Vagina (tissue), 2 donors: ENCODE results near the gene TCF7L1. TPM values are rescaled to one million over a fixed set of nuclear protein-coding genes. Genes with fewer than 3 reads are reported as not detected.
"Not testable (repeated sequence)": the region's sequence is repeated elsewhere in the genome, so short reads cannot be mapped to it uniquely, and the experiment has no call there.

Experiments used
- DNase-seq, 2 donors: peaks; one replicate each; pipeline ENCODE4 v3.0.0-alpha.2; 2017; ENCODE audit errors: extremely low spot score in 2 of 2
- H3K27ac ChIP-seq: fragments of 200-600 bp; sonication (generic); one replicate; pipeline ENCODE4 v1.5.1; 2019
- H3K27me3 ChIP-seq: fragments of 200-600 bp; sonication (generic); one replicate; pipeline ENCODE4 v1.5.1; 2019
- H3K36me3 ChIP-seq, 2 donors: fragments of 200-600 bp; sonication (generic); one replicate each; pipeline ENCODE4 v1.5.1; 2017 to 2019
- H3K4me1 ChIP-seq: fragments of 200-600 bp; sonication (generic); one replicate; pipeline ENCODE4 v1.5.1; 2019
- H3K4me3 ChIP-seq, 2 donors: fragments of 200-600 bp; sonication (generic); 1 replicate in 1 of 2; 2 replicates in 1 of 2; pipeline ENCODE4 v1.5.1; 2016 to 2019
- H3K9me3 ChIP-seq: fragments of 200-600 bp; sonication (generic); one replicate; pipeline ENCODE4 v1.5.1; 2019
- CTCF ChIP-seq, 3 experiments: fragments of 450-650 bp in 2 of 3; fragments of 200-600 bp in 1 of 3; sonication (generic) in 1 of 3; IDR thresholded peaks; one replicate each; pipeline ENCODE4 v1.5.1; 2017 to 2019; ENCODE audit warnings: antibody characterized with exemption in 3 of 3, mild to moderate bottlenecking in 2 of 3, moderate library complexity in 2 of 3
- POLR2A ChIP-seq, 2 donors: fragments of 450-650 bp; IDR thresholded peaks; one replicate each; pipeline ENCODE4 v1.6.1; 2017; ENCODE audit warnings: antibody characterized with exemption in 2 of 2, mild to moderate bottlenecking in 2 of 2, moderate library complexity in 2 of 2
- POLR2AphosphoS5 ChIP-seq, 2 donors: sonication (generic); formaldehyde crosslinking; IDR thresholded peaks; one replicate each; pipeline ENCODE4 v1.9.0; 2017; ENCODE audit warnings: antibody characterized with exemption in 2 of 2, mild to moderate bottlenecking in 2 of 2, low read depth in 1 of 2; ENCODE audit not compliant: insufficient read depth in 1 of 2
- intact Hi-C: fragments of 100-400 bp; cut with DNase I; formaldehyde crosslinking; loops from one replicate; pipeline ENCODE4 v1.15.1; 2023
- total RNA-seq: library from RNA; depleted of rRNA; stranded (reverse); fragments of >200 nt; gene quantifications from one replicate; pipeline ENCODE4 v1.2.3, GENCODE V29; 2016

TCF7L1 gene
- total RNA-seq, 1 donor from 2014 or later, result 8.3 TPM

- H3K27ac ChIP-seq, result no peak overlapping the region
- no peak for TF ChIP-seq POLR2A (IDR thresholded peaks at IDR 0.05)
- TF ChIP-seq POLR2AphosphoS5 (IDR thresholded peaks at IDR 0.05; ENCODE audit: insufficient read depth in 1 of 2, low read depth in 1 of 2), result no peak
- no peak for TF ChIP-seq CTCF (IDR thresholded peaks at IDR 0.05)
- peaks cover 59% of the 10 kb centered on the region for H3K4me1 ChIP-seq
- peaks cover 0 to 72% of the 10 kb centered on the region in 2 donors for H3K36me3 ChIP-seq
- no peak overlapping the region for H3K4me3 ChIP-seq
- H3K27me3 ChIP-seq, result no peaks in the 10 kb centered on the region
- intact Hi-C loops, result no loop called here
- DNase-seq, result no peak
- H3K9me3 ChIP-seq, result no peaks in the 10 kb centered on the region
Observed at GRCh38 chr2:85319796-85320195, 186.6 kb downstream of the TCF7L1 start.

GRCh38 chr2:85323351-85323987 lies 190.3 kb downstream of the TCF7L1 start:
- peaks cover 0 to 58% of the 10 kb centered on the region in 2 donors for H3K36me3 ChIP-seq
- H3K9me3 ChIP-seq, result no peaks in the 10 kb centered on the region
- TF ChIP-seq CTCF (IDR thresholded peaks at IDR 0.05) (no peak), POLR2AphosphoS5 (IDR thresholded peaks at IDR 0.05; ENCODE audit: insufficient read depth in 1 of 2, low read depth in 1 of 2) (no peak)
- peaks cover 81% of the 10 kb centered on the region for H3K4me1 ChIP-seq
- H3K27ac ChIP-seq, result no peak overlapping the region
- DNase-seq, result no peak
- intact Hi-C loops, result no loop called here
- H3K4me3 ChIP-seq, result no peak overlapping the region
- H3K27me3 ChIP-seq, result no peaks in the 10 kb centered on the region

GRCh38 chr2:85323988-85324367 lies 190.8 kb downstream of the TCF7L1 start:
- H3K27ac ChIP-seq, intact Hi-C loops, DNase-seq, H3K27me3 ChIP-seq, H3K4me3 ChIP-seq, H3K9me3 ChIP-seq: not testable (repeated sequence)
- Histone ChIP-seq H3K36me3 (peaks cover 0 to 55% of the 10 kb centered on the region in 2 donors), H3K4me1 (peaks cover 76% of the 10 kb centered on the region)

DNA sequence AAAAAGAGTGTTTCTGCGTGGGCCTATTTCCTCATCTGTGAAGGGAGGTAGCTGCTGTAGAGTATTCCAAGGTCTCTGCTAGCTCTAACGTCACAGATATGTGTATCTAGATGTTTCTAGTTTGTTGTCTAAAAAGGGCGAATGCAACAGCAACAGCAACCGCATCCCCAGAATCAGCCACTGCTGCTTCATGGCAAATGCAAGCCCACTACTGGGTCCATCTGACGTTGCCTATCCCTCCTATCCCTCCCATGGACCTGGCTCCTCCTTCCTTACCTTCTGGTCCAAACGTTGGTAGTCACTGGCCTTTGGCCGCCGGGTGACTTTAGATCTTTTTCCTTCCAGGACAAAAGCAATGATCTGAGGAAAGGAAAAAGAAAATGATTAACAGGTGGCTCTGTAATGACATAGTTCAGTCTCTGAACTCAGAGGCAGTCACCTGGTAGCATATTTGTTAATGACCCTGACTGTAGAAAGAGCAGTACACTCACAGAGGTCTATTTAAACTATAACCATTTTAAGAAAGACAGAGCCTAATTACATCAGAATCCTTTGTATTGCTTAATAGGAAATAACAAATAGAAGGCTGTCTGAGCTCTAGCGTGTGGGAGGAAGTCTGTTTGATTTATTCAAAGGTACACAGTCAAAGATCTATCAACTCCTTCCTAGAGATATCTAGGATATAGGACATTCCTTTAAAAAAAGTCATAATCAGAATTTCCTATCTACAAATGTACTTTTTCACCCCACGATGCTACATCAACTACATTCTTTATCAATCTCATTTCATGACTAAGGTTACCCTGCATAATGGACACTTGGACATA lies 191.7 kb downstream of the TCF7L1 start:
- intact Hi-C loops, result no loop called here

GRCh38 chr2:85325466-85325811 lies 192.2 kb downstream of the TCF7L1 start:
- Histone ChIP-seq H3K27ac (no peak overlapping the region), H3K4me3 (peak overlapping the region; percentile 55 to 83), H3K9me3 (no peaks in the 10 kb centered on the region), H3K4me1 (peaks cover 64% of the 10 kb centered on the region), H3K27me3 (no peaks in the 10 kb centered on the region), H3K36me3 (peaks cover 0 to 41% of the 10 kb centered on the region in 2 donors)
- no peak for DNase-seq
- intact Hi-C loops, result no loop called here
- TF ChIP-seq CTCF (IDR thresholded peaks at IDR 0.05) (no peak), POLR2AphosphoS5 (IDR thresholded peaks at IDR 0.05; ENCODE audit: insufficient read depth in 1 of 2, low read depth in 1 of 2) (no peak), POLR2A (IDR thresholded peaks at IDR 0.05) (no peak)

More for the DNA sequence above, 191.7 kb downstream of the TCF7L1 start:
- H3K27ac ChIP-seq, result no peak overlapping the region
- peaks cover 0 to 47% of the 10 kb centered on the region in 2 donors for H3K36me3 ChIP-seq
- no peak for TF ChIP-seq POLR2A (IDR thresholded peaks at IDR 0.05)
- no peak for TF ChIP-seq CTCF (IDR thresholded peaks at IDR 0.05)
- TF ChIP-seq POLR2AphosphoS5 (IDR thresholded peaks at IDR 0.05; ENCODE audit: insufficient read depth in 1 of 2, low read depth in 1 of 2), result no peak
- no peak for DNase-seq
- peaks cover 70% of the 10 kb centered on the region for H3K4me1 ChIP-seq
- no peaks in the 10 kb centered on the region for H3K27me3 ChIP-seq
- peak overlapping the region; percentile 55 to 83 for H3K4me3 ChIP-seq
- H3K9me3 ChIP-seq, result no peaks in the 10 kb centered on the region
